ENCODE results near the gene ARNT2.

DNA sequence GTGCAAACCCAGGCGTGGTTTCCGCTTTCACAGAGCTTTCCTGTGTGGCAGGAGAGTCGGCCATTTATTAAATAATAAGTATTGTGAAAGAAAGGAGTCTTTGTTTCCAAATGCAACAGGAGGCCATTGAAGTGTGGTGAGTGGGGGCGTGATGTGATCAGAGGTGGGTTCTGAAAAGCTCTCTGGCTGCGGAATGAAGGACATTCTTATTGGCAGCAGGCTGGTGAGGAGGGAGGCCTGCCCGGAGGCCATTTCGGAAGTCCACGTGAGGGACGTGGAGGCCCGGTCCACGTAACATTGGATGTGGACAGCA lies 11.1 kb downstream of the ARNT2 start:
- TF ChIP-seq, protein P1, sequence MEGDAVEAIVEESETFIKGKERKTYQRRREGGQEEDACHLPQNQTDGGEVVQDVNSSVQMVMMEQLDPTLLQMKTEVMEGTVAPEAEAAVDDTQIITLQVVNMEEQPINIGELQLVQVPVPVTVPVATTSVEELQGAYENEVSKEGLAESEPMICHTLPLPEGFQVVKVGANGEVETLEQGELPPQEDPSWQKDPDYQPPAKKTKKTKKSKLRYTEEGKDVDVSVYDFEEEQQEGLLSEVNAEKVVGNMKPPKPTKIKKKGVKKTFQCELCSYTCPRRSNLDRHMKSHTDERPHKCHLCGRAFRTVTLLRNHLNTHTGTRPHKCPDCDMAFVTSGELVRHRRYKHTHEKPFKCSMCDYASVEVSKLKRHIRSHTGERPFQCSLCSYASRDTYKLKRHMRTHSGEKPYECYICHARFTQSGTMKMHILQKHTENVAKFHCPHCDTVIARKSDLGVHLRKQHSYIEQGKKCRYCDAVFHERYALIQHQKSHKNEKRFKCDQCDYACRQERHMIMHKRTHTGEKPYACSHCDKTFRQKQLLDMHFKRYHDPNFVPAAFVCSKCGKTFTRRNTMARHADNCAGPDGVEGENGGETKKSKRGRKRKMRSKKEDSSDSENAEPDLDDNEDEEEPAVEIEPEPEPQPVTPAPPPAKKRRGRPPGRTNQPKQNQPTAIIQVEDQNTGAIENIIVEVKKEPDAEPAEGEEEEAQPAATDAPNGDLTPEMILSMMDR (IDR thresholded peaks at IDR 0.05 in 2 of 3, conservative IDR thresholded peaks at IDR 0.05 in 1 of 3; ENCODE audit: control insufficient read depth in 2 of 3, extremely low read depth in 1 of 3, insufficient read depth in 1 of 3, low read depth in 3 of 3, low read length in 3 of 3), result no peak
- TF ChIP-seq, protein P2, sequence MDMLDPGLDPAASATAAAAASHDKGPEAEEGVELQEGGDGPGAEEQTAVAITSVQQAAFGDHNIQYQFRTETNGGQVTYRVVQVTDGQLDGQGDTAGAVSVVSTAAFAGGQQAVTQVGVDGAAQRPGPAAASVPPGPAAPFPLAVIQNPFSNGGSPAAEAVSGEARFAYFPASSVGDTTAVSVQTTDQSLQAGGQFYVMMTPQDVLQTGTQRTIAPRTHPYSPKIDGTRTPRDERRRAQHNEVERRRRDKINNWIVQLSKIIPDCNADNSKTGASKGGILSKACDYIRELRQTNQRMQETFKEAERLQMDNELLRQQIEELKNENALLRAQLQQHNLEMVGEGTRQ (IDR thresholded peaks at IDR 0.05; ENCODE audit: borderline replicate concordance, low read depth, low read length), result no peak
- no peak for TF ChIP-seq SP1 (IDR thresholded peaks at IDR 0.05; ENCODE audit: low read depth, low read length)
- no peak for TF ChIP-seq RELA (IDR thresholded peaks at IDR 0.05; ENCODE audit: borderline replicate concordance, partially characterized antibody)
- no peak for TF ChIP-seq GABPA (IDR thresholded peaks at IDR 0.05; ENCODE audit: low read depth)
- no peak for TF ChIP-seq NR2F1 (conservative IDR thresholded peaks at IDR 0.05)
- TF ChIP-seq SIN3A (IDR thresholded peaks at IDR 0.05; ENCODE audit: low read depth, low read length), result no peak
- TF ChIP-seq CREB1 (IDR thresholded peaks at IDR 0.05; ENCODE audit: low read depth), result no peak
- no peak for TF ChIP-seq POLR2A (IDR thresholded peaks at IDR 0.05; ENCODE audit: low read depth, low read length)
- no peak for TF ChIP-seq TAF1 (IDR thresholded peaks at IDR 0.05; ENCODE audit: borderline replicate concordance, low read depth, low read length)
- no peak for TF ChIP-seq SREBF2 (IDR thresholded peaks at IDR 0.05; ENCODE audit: low read length)
- TF ChIP-seq KDM1A (IDR thresholded peaks at IDR 0.05; ENCODE audit: borderline replicate concordance), result no peak

Data from GM12878 (cell line).